Measurements from ENCODE around the gene CD300LB. TPM values are rescaled to one million over a fixed set of nuclear protein-coding genes. Genes with fewer than 3 reads are reported as not detected.

The CD300LB gene
- total RNA-seq, 1 experiment from 2014 or later = not detected

DNA sequence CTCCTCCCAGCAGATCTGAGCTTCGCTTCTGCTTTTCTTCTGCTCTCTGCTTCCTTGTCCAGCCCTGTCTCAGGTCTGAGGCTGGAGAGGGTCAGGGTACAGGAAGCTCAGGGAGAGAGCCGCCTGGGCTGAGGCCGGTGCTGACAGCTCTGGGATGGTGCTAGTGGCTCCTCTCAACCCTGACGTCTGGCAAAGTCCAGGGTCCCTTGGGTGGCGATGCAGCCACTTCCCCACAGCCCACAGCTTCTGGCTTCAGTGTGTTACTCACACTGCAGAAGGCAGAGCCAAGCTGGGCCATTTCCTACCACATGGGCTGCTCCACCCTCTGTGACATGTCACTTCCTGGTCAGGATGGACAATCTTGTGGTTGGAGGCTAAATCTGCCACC, 14.6 kb upstream of the CD300LB start, which contains the start of gene CD300C (continued):
- TF ChIP-seq, protein P1, sequence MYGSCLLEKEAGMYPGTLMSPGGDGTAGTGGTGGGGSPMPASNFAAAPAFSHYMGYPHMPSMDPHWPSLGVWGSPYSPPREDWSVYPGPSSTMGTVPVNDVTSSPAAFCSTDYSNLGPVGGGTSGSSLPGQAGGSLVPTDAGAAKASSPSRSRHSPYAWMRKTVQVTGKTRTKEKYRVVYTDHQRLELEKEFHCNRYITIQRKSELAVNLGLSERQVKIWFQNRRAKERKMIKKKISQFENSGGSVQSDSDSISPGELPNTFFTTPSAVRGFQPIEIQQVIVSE (CRISPR knock-in tag; IDR thresholded peaks at IDR 0.05; ENCODE audit: borderline replicate concordance) = no peak
- TF ChIP-seq ZNF423 (CRISPR knock-in tag; IDR thresholded peaks at IDR 0.05) = no peak
- TF ChIP-seq ZNF396 (CRISPR knock-in tag; IDR thresholded peaks at IDR 0.05; ENCODE audit: borderline replicate concordance) = no peak
- TF ChIP-seq, protein P2, sequence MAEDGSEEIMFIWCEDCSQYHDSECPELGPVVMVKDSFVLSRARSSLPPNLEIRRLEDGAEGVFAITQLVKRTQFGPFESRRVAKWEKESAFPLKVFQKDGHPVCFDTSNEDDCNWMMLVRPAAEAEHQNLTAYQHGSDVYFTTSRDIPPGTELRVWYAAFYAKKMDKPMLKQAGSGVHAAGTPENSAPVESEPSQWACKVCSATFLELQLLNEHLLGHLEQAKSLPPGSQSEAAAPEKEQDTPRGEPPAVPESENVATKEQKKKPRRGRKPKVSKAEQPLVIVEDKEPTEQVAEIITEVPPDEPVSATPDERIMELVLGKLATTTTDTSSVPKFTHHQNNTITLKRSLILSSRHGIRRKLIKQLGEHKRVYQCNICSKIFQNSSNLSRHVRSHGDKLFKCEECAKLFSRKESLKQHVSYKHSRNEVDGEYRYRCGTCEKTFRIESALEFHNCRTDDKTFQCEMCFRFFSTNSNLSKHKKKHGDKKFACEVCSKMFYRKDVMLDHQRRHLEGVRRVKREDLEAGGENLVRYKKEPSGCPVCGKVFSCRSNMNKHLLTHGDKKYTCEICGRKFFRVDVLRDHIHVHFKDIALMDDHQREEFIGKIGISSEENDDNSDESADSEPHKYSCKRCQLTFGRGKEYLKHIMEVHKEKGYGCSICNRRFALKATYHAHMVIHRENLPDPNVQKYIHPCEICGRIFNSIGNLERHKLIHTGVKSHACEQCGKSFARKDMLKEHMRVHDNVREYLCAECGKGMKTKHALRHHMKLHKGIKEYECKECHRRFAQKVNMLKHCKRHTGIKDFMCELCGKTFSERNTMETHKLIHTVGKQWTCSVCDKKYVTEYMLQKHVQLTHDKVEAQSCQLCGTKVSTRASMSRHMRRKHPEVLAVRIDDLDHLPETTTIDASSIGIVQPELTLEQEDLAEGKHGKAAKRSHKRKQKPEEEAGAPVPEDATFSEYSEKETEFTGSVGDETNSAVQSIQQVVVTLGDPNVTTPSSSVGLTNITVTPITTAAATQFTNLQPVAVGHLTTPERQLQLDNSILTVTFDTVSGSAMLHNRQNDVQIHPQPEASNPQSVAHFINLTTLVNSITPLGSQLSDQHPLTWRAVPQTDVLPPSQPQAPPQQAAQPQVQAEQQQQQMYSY (CRISPR knock-in tag; IDR thresholded peaks at IDR 0.05) = no peak
- TF ChIP-seq, protein P3, sequence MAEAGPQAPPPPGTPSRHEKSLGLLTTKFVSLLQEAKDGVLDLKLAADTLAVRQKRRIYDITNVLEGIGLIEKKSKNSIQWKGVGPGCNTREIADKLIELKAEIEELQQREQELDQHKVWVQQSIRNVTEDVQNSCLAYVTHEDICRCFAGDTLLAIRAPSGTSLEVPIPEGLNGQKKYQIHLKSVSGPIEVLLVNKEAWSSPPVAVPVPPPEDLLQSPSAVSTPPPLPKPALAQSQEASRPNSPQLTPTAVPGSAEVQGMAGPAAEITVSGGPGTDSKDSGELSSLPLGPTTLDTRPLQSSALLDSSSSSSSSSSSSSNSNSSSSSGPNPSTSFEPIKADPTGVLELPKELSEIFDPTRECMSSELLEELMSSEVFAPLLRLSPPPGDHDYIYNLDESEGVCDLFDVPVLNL (CRISPR knock-in tag; IDR thresholded peaks at IDR 0.05; ENCODE audit: borderline replicate concordance, low read depth) = no peak
- no peak for TF ChIP-seq NR2C2 (CRISPR knock-in tag; IDR thresholded peaks at IDR 0.05)

DNA sequence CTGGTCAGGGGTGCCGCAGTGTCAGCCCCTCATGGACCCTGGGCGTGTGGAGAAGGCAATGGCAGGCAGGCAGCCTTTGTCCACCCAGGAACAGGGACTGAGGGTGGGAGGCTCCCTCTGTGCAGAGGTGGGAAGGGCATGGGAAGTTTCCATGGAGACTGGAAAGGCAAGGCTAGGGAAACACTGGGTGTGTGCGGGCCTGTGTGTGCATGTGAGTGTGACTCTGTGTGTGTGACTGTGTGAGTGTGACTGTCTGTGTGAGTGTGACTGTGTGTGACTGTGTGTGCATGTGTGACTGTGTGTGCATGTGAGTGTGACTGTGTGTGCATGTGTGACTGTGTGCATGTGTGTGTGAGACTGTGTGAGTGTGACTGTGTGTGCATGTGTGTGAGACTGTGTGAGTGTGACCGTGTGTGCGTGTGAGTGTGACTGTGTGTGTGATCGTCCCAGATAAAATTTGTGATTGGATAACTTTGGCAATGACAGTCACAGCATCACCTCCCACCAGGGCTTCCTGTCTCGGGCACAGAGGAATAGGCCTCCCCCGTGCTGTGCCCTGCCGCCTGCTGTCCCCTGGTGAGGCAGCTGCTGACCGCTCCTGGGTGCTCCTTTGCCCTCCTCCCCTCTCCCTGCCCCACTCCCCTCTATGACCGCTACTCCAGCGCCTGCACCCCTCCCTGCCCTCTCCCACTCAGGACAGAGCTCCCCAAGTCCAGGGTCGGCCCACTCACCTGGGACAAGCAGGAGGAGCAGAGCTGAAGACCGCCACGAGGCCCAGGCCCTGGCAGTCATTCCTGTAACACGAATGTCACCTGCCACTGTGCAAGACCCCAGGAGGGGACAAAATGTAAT, 13.9 kb upstream of the CD300LB start:
- no peak for ATAC-seq
- peaks cover 2% of the 10 kb centered on the region; the same call in 1 of the 2 replicates for H3K27me3 Mint-ChIP-seq (ENCODE audit: low read depth)
- H3K9me3 Mint-ChIP-seq = no peaks in the 10 kb centered on the region
- TF ChIP-seq, protein P4, sequence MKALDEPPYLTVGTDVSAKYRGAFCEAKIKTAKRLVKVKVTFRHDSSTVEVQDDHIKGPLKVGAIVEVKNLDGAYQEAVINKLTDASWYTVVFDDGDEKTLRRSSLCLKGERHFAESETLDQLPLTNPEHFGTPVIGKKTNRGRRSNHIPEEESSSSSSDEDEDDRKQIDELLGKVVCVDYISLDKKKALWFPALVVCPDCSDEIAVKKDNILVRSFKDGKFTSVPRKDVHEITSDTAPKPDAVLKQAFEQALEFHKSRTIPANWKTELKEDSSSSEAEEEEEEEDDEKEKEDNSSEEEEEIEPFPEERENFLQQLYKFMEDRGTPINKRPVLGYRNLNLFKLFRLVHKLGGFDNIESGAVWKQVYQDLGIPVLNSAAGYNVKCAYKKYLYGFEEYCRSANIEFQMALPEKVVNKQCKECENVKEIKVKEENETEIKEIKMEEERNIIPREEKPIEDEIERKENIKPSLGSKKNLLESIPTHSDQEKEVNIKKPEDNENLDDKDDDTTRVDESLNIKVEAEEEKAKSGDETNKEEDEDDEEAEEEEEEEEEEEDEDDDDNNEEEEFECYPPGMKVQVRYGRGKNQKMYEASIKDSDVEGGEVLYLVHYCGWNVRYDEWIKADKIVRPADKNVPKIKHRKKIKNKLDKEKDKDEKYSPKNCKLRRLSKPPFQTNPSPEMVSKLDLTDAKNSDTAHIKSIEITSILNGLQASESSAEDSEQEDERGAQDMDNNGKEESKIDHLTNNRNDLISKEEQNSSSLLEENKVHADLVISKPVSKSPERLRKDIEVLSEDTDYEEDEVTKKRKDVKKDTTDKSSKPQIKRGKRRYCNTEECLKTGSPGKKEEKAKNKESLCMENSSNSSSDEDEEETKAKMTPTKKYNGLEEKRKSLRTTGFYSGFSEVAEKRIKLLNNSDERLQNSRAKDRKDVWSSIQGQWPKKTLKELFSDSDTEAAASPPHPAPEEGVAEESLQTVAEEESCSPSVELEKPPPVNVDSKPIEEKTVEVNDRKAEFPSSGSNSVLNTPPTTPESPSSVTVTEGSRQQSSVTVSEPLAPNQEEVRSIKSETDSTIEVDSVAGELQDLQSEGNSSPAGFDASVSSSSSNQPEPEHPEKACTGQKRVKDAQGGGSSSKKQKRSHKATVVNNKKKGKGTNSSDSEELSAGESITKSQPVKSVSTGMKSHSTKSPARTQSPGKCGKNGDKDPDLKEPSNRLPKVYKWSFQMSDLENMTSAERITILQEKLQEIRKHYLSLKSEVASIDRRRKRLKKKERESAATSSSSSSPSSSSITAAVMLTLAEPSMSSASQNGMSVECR (CRISPR knock-in tag; IDR thresholded peaks at IDR 0.05; ENCODE audit: borderline replicate concordance) = no peak
- TF ChIP-seq PRRX2 (CRISPR knock-in tag; IDR thresholded peaks at IDR 0.05) = no peak
- no peak for TF ChIP-seq KAT7 (CRISPR knock-in tag; IDR thresholded peaks at IDR 0.05; ENCODE audit: borderline replicate concordance)
- TF ChIP-seq, protein P5, sequence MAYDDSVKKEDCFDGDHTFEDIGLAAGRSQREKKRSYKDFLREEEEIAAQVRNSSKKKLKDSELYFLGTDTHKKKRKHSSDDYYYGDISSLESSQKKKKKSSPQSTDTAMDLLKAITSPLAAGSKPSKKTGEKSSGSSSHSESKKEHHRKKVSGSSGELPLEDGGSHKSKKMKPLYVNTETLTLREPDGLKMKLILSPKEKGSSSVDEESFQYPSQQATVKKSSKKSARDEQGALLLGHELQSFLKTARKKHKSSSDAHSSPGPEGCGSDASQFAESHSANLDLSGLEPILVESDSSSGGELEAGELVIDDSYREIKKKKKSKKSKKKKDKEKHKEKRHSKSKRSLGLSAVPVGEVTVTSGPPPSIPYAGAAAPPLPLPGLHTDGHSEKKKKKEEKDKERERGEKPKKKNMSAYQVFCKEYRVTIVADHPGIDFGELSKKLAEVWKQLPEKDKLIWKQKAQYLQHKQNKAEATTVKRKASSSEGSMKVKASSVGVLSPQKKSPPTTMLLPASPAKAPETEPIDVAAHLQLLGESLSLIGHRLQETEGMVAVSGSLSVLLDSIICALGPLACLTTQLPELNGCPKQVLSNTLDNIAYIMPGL (CRISPR knock-in tag; IDR thresholded peaks at IDR 0.05) = no peak
- no peak for TF ChIP-seq GRHL2 (CRISPR knock-in tag; IDR thresholded peaks at IDR 0.05; ENCODE audit: insufficient replicate concordance, severe bottlenecking)
- TF ChIP-seq, protein P6, sequence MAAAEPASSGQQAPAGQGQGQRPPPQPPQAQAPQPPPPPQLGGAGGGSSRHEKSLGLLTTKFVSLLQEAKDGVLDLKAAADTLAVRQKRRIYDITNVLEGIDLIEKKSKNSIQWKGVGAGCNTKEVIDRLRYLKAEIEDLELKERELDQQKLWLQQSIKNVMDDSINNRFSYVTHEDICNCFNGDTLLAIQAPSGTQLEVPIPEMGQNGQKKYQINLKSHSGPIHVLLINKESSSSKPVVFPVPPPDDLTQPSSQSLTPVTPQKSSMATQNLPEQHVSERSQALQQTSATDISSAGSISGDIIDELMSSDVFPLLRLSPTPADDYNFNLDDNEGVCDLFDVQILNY (CRISPR knock-in tag; IDR thresholded peaks at IDR 0.05) = no peak
- no peak for TF ChIP-seq ZNF416 (CRISPR knock-in tag; IDR thresholded peaks at IDR 0.05)
- no peak for TF ChIP-seq ATF1 (CRISPR knock-in tag; IDR thresholded peaks at IDR 0.05)
- TF ChIP-seq, protein P7, sequence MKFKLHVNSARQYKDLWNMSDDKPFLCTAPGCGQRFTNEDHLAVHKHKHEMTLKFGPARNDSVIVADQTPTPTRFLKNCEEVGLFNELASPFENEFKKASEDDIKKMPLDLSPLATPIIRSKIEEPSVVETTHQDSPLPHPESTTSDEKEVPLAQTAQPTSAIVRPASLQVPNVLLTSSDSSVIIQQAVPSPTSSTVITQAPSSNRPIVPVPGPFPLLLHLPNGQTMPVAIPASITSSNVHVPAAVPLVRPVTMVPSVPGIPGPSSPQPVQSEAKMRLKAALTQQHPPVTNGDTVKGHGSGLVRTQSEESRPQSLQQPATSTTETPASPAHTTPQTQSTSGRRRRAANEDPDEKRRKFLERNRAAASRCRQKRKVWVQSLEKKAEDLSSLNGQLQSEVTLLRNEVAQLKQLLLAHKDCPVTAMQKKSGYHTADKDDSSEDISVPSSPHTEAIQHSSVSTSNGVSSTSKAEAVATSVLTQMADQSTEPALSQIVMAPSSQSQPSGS (CRISPR knock-in tag; IDR thresholded peaks at IDR 0.05; ENCODE audit: borderline replicate concordance, low read depth) = no peak
- H3K27ac Mint-ChIP-seq = no peak overlapping the region
- ChIA-PET POLR2A (interaction anchor here (0.5 kb wide), 1 partner anchor 242 kb away, joined by 4 read pairs; no protein-coding TSS in a partner anchor), CTCF (interaction anchor here (0.9 to 1.2 kb wide), 2 partner anchors 166 to 177 kb away, joined by 3 to 4 read pairs; no protein-coding TSS in a partner anchor)
- H3K4me3 Mint-ChIP-seq = no peak overlapping the region
- no peaks in the 10 kb centered on the region for H3K4me1 Mint-ChIP-seq
- no peaks in the 10 kb centered on the region for H3K36me3 Mint-ChIP-seq
- DNase-seq (ENCODE audit: low spot score) = no peak
